K562 (cell line): ENCODE data around the gene DELE1. TPM values are rescaled to one million over a fixed set of nuclear protein-coding genes. Genes with fewer than 3 reads are reported as not detected.

Experiments
- AFF4 ChIP-seq: sonication (generic); formaldehyde crosslinking; IDR thresholded peaks from 2 replicates; pipeline ENCODE4 v1.8.0; 2023; ENCODE audit warnings: mild to moderate bottlenecking, missing genetic modification reagents
- BHLHE40 ChIP-seq: IDR thresholded peaks from 2 replicates; pipeline ENCODE4 v1.6.1; 2011; ENCODE audit warnings: low read length, improper control_type of control experiment
- BRCA1 ChIP-seq, 2 experiments: fragments of 450-650 bp in 1 of 2; sonication (generic) in 1 of 2; formaldehyde crosslinking in 1 of 2; IDR thresholded peaks; 2 replicates each; pipeline versions ENCODE4 v1.5.0 to v1.6.1; 2017 to 2020; ENCODE audit warnings: mild to moderate bottlenecking in 1 of 2, missing genetic modification reagents in 1 of 2
- EWSR1 ChIP-seq: fragments of 450-650 bp; IDR thresholded peaks from 2 replicates; pipeline ENCODE4 v1.6.1; 2018; ENCODE audit warnings: borderline replicate concordance, mild to moderate bottlenecking, low read depth, moderate library complexity; ENCODE audit not compliant: partially characterized antibody
- FOS ChIP-seq: IDR thresholded peaks from 3 replicates; pipeline ENCODE4 v1.6.1; 2011; ENCODE audit not compliant: insufficient read length; ENCODE audit errors: extremely low read depth
- FOXJ2 ChIP-seq: fragments of 200-800 bp; sonication (Bioruptor generic); IDR thresholded peaks from 2 replicates; pipeline ENCODE4 v1.6.1; 2016; ENCODE audit warnings: missing genetic modification characterization, missing compliant biosample characterization
- GABPB1 ChIP-seq: sonication (generic); formaldehyde crosslinking; IDR thresholded peaks from 2 replicates; pipeline ENCODE4 v1.8.0; 2022; ENCODE audit warnings: mild to moderate bottlenecking, missing genetic modification reagents
- RERE ChIP-seq: sonication (generic); formaldehyde crosslinking; IDR thresholded peaks from 2 replicates; pipeline ENCODE4 v1.8.0; 2023; ENCODE audit warnings: missing genetic modification reagents, mild to moderate bottlenecking, borderline replicate concordance
- SNIP1 ChIP-seq: fragments of 450-650 bp; IDR thresholded peaks from 2 replicates; pipeline ENCODE4 v1.7.1; 2017; ENCODE audit warnings: low read depth, mild to moderate bottlenecking
- ZNF165 ChIP-seq: fragments of 250-450 bp; sonication (Bioruptor Pico); IDR thresholded peaks from 2 replicates; pipeline ENCODE4 v1.4.0; 2020; ENCODE audit warnings: borderline replicate concordance
- polyA plus RNA-seq, 8 experiments: library from polyadenylated mRNA; depleted of rRNA in 4 of 8; stranded (reverse) in 5 of 8; unstranded in 3 of 8; fragments of >200 nt; fragmentation: Nextera tagmentation in 2 of 8; fragmentation: Illumina TruSeq in 1 of 8; extraction: Ambion mirVana in 2 of 8; extraction: Trizol in 1 of 8; gene quantifications; 2 replicates each; pipeline versions ENCODE4 v1.2.1 to v1.2.3, GENCODE V29; 2011 to 2014; ENCODE audit warnings: inconsistent platforms in 1 of 8, missing spikeins in 1 of 8
- total RNA-seq, 7 experiments: library from RNA; depleted of rRNA in 6 of 7; stranded (reverse); fragments of >200 nt in 6 of 7; fragmentation: Illumina TruSeq in 2 of 7; extraction: Trizol in 2 of 7; gene quantifications; 2 replicates each; pipeline versions ENCODE4 v1.2.1 to v1.2.3, GENCODE V29; 2011 to 2021; ENCODE audit warnings: low replicate concordance in 1 of 7
- TF ChIP-seq, protein P1 (sequence below), 2 experiments: fragments of 450-650 bp in 1 of 2; sonication (generic) in 1 of 2; formaldehyde crosslinking in 1 of 2; IDR thresholded peaks in 1 of 2; conservative IDR thresholded peaks in 1 of 2; 2 replicates each; pipeline versions ENCODE4 v1.6.1 to v1.8.1; 2016 to 2023; ENCODE audit warnings: mild to moderate bottlenecking in 2 of 2, moderate library complexity in 2 of 2, inconsistent platforms in 1 of 2, missing genetic modification reagents in 1 of 2

Gene DELE1
- total and polyA plus RNA-seq, 9 of the 15 experiments (the other 6 are each of a cell fraction or from before 2014, with no cell fraction given): 16.6 to 74.4 (median 49.8) TPM

DNA sequence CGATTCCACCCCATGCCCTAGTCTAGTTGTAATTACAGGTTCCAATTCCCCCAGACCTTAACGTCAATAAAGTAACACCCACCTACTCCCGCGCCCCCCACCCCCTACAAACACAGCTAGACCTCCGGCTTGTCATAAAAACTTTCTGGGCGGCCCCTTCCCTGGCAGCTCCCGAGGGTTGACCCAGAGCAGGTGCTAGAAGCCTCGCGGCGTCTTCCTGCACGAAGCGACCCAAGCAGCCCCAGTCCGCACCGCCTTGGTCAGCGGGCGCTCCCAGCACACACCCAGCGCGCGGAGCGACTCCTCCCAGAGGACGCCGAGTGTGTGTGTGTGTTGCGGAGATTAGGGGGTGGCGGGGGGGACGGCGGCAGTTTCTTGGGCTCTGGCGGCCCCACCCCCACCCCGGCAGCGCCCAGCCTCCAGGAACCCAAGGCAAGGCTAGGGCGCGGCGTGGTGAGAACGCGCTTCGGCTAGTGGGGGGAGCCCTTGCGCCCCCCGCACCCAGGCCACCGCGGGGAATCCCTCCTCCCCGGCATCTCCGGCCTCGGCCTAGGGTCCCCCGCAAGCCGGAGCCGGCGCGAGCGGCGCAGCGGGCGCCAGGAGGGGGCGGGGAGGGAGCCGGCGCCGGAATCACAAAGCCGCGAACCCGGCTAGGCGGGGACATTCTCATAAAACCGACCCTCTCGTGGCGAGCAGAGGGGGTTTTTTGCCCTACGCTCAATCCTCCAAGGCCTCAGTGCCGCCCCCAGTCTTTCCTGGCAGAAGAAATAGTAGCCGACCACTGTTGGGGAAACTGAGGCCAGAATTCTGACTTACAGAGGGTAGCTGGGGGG, 47.7 kb upstream of the DELE1 start (continued):
- TF ChIP-seq RERE (CRISPR knock-in tag) (no peak), FOS (no peak), EWSR1 (no peak), BHLHE40 (no peak), GABPB1 (CRISPR knock-in tag) (no peak), SNIP1 (no peak), AFF4 (CRISPR knock-in tag) (no peak), ZNF165 (CRISPR knock-in tag) (no peak), FOXJ2 (tag) (no peak), BRCA1 (IDR thresholded peaks at IDR 0.05) (no peak), BRCA1 (CRISPR knock-in tag; IDR thresholded peaks at IDR 0.05) (no peak)
- TF ChIP-seq, protein P1, sequence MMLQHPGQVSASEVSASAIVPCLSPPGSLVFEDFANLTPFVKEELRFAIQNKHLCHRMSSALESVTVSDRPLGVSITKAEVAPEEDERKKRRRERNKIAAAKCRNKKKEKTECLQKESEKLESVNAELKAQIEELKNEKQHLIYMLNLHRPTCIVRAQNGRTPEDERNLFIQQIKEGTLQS (IDR thresholded peaks at IDR 0.05): no peak
- TF ChIP-seq, protein P1 (CRISPR knock-in tag; conservative IDR thresholded peaks at IDR 0.05): no peak
